HG02884 (cell line): ENCODE data around the gene RNF227.
"Not testable (repeated sequence)": the region's sequence is repeated elsewhere in the genome, so short reads cannot be mapped to it uniquely, and the experiment has no call there.

Experiments used
- ATAC-seq: cut with Tn5 transposase; IDR thresholded peaks from one replicate; pipeline ENCODE4 v1.9.1; 2021; ENCODE audit warnings: mild to moderate bottlenecking, moderate library complexity; ENCODE audit not compliant: unreplicated experiment

RNF227 gene

GRCh38 chr17:7915611-7916384 lies at the start of gene RNF227:
Gene RNF227 (minus strand): TSS chr17:7916289. CDS start chr17:7916195, 94 bp downstream.
- peak; percentile 55 for ATAC-seq

GRCh38 chr17:7961421-7961820 lies 45.3 kb upstream of the RNF227 start:
- no peak for ATAC-seq

GRCh38 chr17:7959503-7960253 lies 43.6 kb upstream of the RNF227 start:
- ATAC-seq, result no peak

- no peak for ATAC-seq
Measured at GRCh38 chr17:7956228-7956965, 40.3 kb upstream of the RNF227 start.

GRCh38 chr17:7955414-7956227 lies 39.5 kb upstream of the RNF227 start:
- no peak for ATAC-seq

GRCh38 chr17:7953266-7953665 lies 37.2 kb upstream of the RNF227 start:
- not testable (repeated sequence) for ATAC-seq

- no peak for ATAC-seq
Measured at GRCh38 chr17:7951143-7951792, 35.2 kb upstream of the RNF227 start.

- no peak for ATAC-seq
Measured at GRCh38 chr17:7950578-7950977, 34.5 kb upstream of the RNF227 start.

- no peak for ATAC-seq
Measured at GRCh38 chr17:7947651-7948050, 31.6 kb upstream of the RNF227 start.

GRCh38 chr17:7946441-7946840 lies 30.4 kb upstream of the RNF227 start:
- no peak for ATAC-seq

- ATAC-seq, result no peak
Measured at GRCh38 chr17:7945651-7946050, 29.6 kb upstream of the RNF227 start.

GRCh38 chr17:7944326-7944725 lies 28.2 kb upstream of the RNF227 start:
- ATAC-seq, result no peak

GRCh38 chr17:7943291-7943690 lies 27.2 kb upstream of the RNF227 start:
- no peak for ATAC-seq

- no peak for ATAC-seq
Measured at GRCh38 chr17:7940743-7941142, 24.7 kb upstream of the RNF227 start.

- ATAC-seq, result no peak
Measured at GRCh38 chr17:7940034-7940433, 23.9 kb upstream of the RNF227 start.

GRCh38 chr17:7935859-7936258 lies 19.8 kb upstream of the RNF227 start:
- no peak for ATAC-seq

- no peak for ATAC-seq
Measured at GRCh38 chr17:7932949-7933348, 16.9 kb upstream of the RNF227 start.

GRCh38 chr17:7932483-7932891 lies 16.4 kb upstream of the RNF227 start:
- ATAC-seq, result peak; percentile 6

- ATAC-seq, result peak; percentile 93
Measured at GRCh38 chr17:7931709-7932482, 15.8 kb upstream of the RNF227 start, which contains the start of the genes CNTROB and TRAPPC1. Gene CNTROB (plus strand): TSS chr17:7932206. CDS start chr17:7933080, 874 bp downstream. Gene TRAPPC1 (minus strand): TSS chr17:7931946. CDS start chr17:7931829, 117 bp downstream.
